Cardiac fibroblast (primary cell): Measurements from ENCODE around the gene MED22.
"Not testable (repeated sequence)": the region's sequence is repeated elsewhere in the genome, so short reads cannot be mapped to it uniquely, and the experiment has no call there.

Source experiments
- DNase-seq, 2 donors: peaks; one replicate each; pipeline versions ENCODE4 v3.0.0 to v3.0.0-alpha.2; 2010; ENCODE audit warnings: low read depth in 2 of 2
- H3K4me3 ChIP-seq, 2 donors: replicated peaks in 1 of 2; 1 replicate in 1 of 2; 2 replicates in 1 of 2; pipeline ENCODE4 v1.5.1; 2011; ENCODE audit warnings: low read depth in 2 of 2, low read length in 2 of 2, mild to moderate bottlenecking in 2 of 2, moderate library complexity in 1 of 2
- CTCF ChIP-seq: IDR thresholded peaks from one replicate; pipeline ENCODE4 v1.5.1; 2011; ENCODE audit warnings: low read depth, mild to moderate bottlenecking, low read length, inconsistent platforms

The MED22 gene

GRCh38 chr9:133347985-133348717, at the start of gene MED22, which contains the start of gene RPL7A:
TSS of gene MED22 (minus strand) at chr9:133348131. CDS start at chr9:133346662, 1,469 bp downstream.
TSS of gene RPL7A (plus strand) at chr9:133348218. CDS start at chr9:133348244, 26 bp downstream.
- DNase-seq = peak; percentile 97 to 99
- H3K4me3 ChIP-seq = peak within 1 kb of the TSS; percentile 98 to 99
- TF ChIP-seq CTCF = peak; percentile 13

GRCh38 chr9:133397370-133397769, 49.4 kb upstream of the MED22 start:
- no peak for TF ChIP-seq CTCF

GRCh38 chr9:133396952-133397351, 49.0 kb upstream of the MED22 start:
- peak; percentile 33 for TF ChIP-seq CTCF
- H3K4me3 ChIP-seq = no peak overlapping the region
- DNase-seq = peak; percentile 15 to 32

More at GRCh38 chr9:133397370-133397769, 49.4 kb upstream of the MED22 start:
- no peak for DNase-seq
- H3K4me3 ChIP-seq = no peak overlapping the region

- no peak for TF ChIP-seq CTCF
- no peak for DNase-seq
- H3K4me3 ChIP-seq = no peak overlapping the region
Measured at GRCh38 chr9:133394687-133395271, 46.8 kb upstream of the MED22 start.

GRCh38 chr9:133393399-133393798, 45.5 kb upstream of the MED22 start:
- no peak for TF ChIP-seq CTCF
- H3K4me3 ChIP-seq = no peak overlapping the region
- no peak for DNase-seq

GRCh38 chr9:133392308-133392707, 44.4 kb upstream of the MED22 start:
- H3K4me3 ChIP-seq, DNase-seq: not testable (repeated sequence)

- not testable (repeated sequence) for DNase-seq, H3K4me3 ChIP-seq
Measured at GRCh38 chr9:133391449-133391848, 43.5 kb upstream of the MED22 start.
